K562 (cell line): ENCODE measurements around the gene PPIAL4G. TPM values are rescaled to one million over a fixed set of nuclear protein-coding genes. Genes with fewer than 3 reads are reported as not detected.
"Not testable (repeated sequence)": the region's sequence is repeated elsewhere in the genome, so short reads cannot be mapped to it uniquely, and the experiment has no call there.

Source experiments
- ATAC-seq: fragments of 200-7000 bp; cut with Tn5 transposase; 3 replicates; pipeline ENCODE4 v1.9.1; 2020; ENCODE audit warnings: moderate library complexity
- BruUV-seq: library from RNA; stranded (reverse); fragments of 400-500 nt; replicated peaks from 2 replicates; lab custom pipeline; 2021; lab: Mats Ljungman, UMichigan
- CTCF ChIA-PET: fragments of 300-600 bp; formaldehyde crosslinking; extraction: SDS; loops from one replicate; lab custom pipeline; 2021; ENCODE audit warnings: low intra/inter-chr PET ratio; lab: Yijun Ruan, JAX
- POLR2A ChIA-PET: fragments of 300-600, 350-650 bp; sonication (Branson Sonifier 250); formaldehyde crosslinking; extraction: SDS; loops from one replicate; lab custom pipeline; 2021; ENCODE audit warnings: antibody characterized with exemption, inconsistent platforms; lab: Yijun Ruan, JAX
- DNase-seq, 4 experiments: peaks; one replicate each; pipeline versions ENCODE4 v3.0.0 to v3.0.0-alpha.2; 2011 to 2018; ENCODE audit warnings: low spot score in 3 of 4, mixed read lengths in 3 of 4; ENCODE audit errors: extremely low read depth in 1 of 4
- FAIRE-seq: peaks from 2 replicates; lab custom pipeline; 2011; peaks lifted over from hg19 to GRCh38; lab: Jason Lieb, UNC
- H2AFZ ChIP-seq: 2 replicates; pipeline ENCODE4 v1.6.0; 2011; ENCODE audit warnings: low read depth, low read length, control low read depth, inconsistent platforms
- H3K27ac ChIP-seq: fragments of 200-600 bp; 3 replicates; pipeline ENCODE4 v1.8.0; 2011; ENCODE audit warnings: low read depth, mild to moderate bottlenecking, control low read depth, inconsistent platforms, low read length, moderate library complexity, mixed read lengths; ENCODE audit errors: extremely low read depth
- H3K27me3 ChIP-seq, 2 experiments: fragments of 300-600 bp in 1 of 2; 2 replicates in 1 of 2; 3 replicates in 1 of 2; pipeline versions ENCODE4 v1.6.0 to v1.8.0; 2011; ENCODE audit warnings: inconsistent platforms in 2 of 2, low read length in 2 of 2, mild to moderate bottlenecking in 1 of 2, mixed read lengths in 1 of 2, moderate library complexity in 1 of 2; ENCODE audit not compliant: control insufficient read depth in 2 of 2, insufficient read depth in 2 of 2
- H3K36me3 ChIP-seq: fragments of 300-600 bp; 3 replicates; pipeline ENCODE4 v1.8.0; 2011; ENCODE audit warnings: mild to moderate bottlenecking, low read length, inconsistent platforms; ENCODE audit not compliant: control insufficient read depth, insufficient read depth
- H3K4me1 ChIP-seq, 2 experiments: fragments of 200-600 bp in 1 of 2; replicated peaks in 1 of 2; 2 replicates in 1 of 2; 3 replicates in 1 of 2; pipeline versions ENCODE4 v1.5.1 to v1.8.0; 2011; ENCODE audit warnings: inconsistent platforms in 2 of 2, low read length in 2 of 2, mild to moderate bottlenecking in 1 of 2, mixed read lengths in 1 of 2, moderate library complexity in 1 of 2; ENCODE audit not compliant: control insufficient read depth in 2 of 2, insufficient read depth in 2 of 2
- H3K4me2 ChIP-seq: 2 replicates; pipeline ENCODE4 v1.6.1; 2011; ENCODE audit warnings: low read length, control low read depth, inconsistent platforms, mixed read lengths; ENCODE audit not compliant: insufficient read depth
- H3K4me3 ChIP-seq: fragments of 200-600 bp; sonication (generic), shearing (Covaris generic); 2 replicates; pipeline ENCODE4 v1.5.1; 2016; ENCODE audit warnings: control low read depth, inconsistent platforms
- H3K79me2 ChIP-seq: fragments of 200-600 bp; 3 replicates; pipeline ENCODE4 v1.8.0; 2011; ENCODE audit warnings: low read length, inconsistent platforms; ENCODE audit not compliant: control insufficient read depth, insufficient read depth
- H3K9ac ChIP-seq, 2 experiments: 2 replicates each; pipeline versions ENCODE4 v1.6.0 to v1.6.1; 2011; ENCODE audit warnings: low read depth in 2 of 2, low read length in 2 of 2, control low read depth in 1 of 2, inconsistent platforms in 1 of 2, mild to moderate bottlenecking in 1 of 2, mixed read lengths in 1 of 2; ENCODE audit not compliant: insufficient read depth in 1 of 2
- H3K9me1 ChIP-seq: one replicate; pipeline ENCODE4 v1.6.0; 2011; ENCODE audit warnings: inconsistent platforms, mild to moderate bottlenecking, low read length, moderate library complexity; ENCODE audit not compliant: control insufficient read depth, insufficient read depth
- H3K9me3 ChIP-seq: replicated peaks from 2 replicates; pipeline ENCODE4 v1.5.1; 2011; ENCODE audit warnings: low read depth, low read length, inconsistent platforms; ENCODE audit not compliant: control insufficient read depth, insufficient read depth
- H4K20me1 ChIP-seq: replicated peaks from 2 replicates; pipeline ENCODE4 v1.6.1; 2011; ENCODE audit warnings: low read length, inconsistent platforms, mixed read lengths; ENCODE audit not compliant: control insufficient read depth, insufficient read depth
- POLR2G ChIP-seq: fragments of 200-400 bp; formaldehyde crosslinking; IDR thresholded peaks from 2 replicates; pipeline ENCODE4 v1.6.1; 2017; ENCODE audit warnings: low read depth, mild to moderate bottlenecking, antibody characterized with exemption, low read length, moderate library complexity
- RBFOX2 ChIP-seq: fragments of 200-400 bp; formaldehyde crosslinking; IDR thresholded peaks from 2 replicates; pipeline ENCODE4 v1.6.1; 2017; ENCODE audit warnings: low read depth, mild to moderate bottlenecking, low read length, moderate library complexity
- ZNF263 ChIP-seq: sonication (generic); formaldehyde crosslinking; IDR thresholded peaks from 2 replicates; pipeline ENCODE4 v1.8.0; 2022; ENCODE audit warnings: mild to moderate bottlenecking, missing genetic modification reagents, borderline replicate concordance
- WGBS: fragments of 100-300 bp; shearing (Covaris generic); methylation state at CpG from one replicate; pipeline ENCODE4 v1.1.6; 2016; ENCODE audit warnings: low coverage, mixed read lengths; ENCODE audit not compliant: insufficient coverage; ENCODE audit errors: missing lambda C conversion rate; 5-methylcytosine and 5-hydroxymethylcytosine counted together
- in situ Hi-C: fragments of 300-500 bp; cut with MboI; formaldehyde crosslinking; loops from 4 replicates; pipeline ENCODE4 v1.15.0; 2018; ENCODE audit warnings: inconsistent platforms, mixed read lengths
- intact Hi-C: fragments of 100-400 bp; cut with micrococcal nuclease; formaldehyde crosslinking; loops from 2 replicates; pipeline ENCODE4 v1.14.2; 2022
- polyA plus RNA-seq, 8 experiments: library from polyadenylated mRNA; depleted of rRNA in 4 of 8; stranded (reverse) in 5 of 8; unstranded in 3 of 8; fragments of >200 nt; fragmentation: Nextera tagmentation in 2 of 8; fragmentation: Illumina TruSeq in 1 of 8; extraction: Ambion mirVana in 2 of 8; extraction: Trizol in 1 of 8; gene quantifications; 2 replicates each; pipeline versions ENCODE4 v1.2.1 to v1.2.3, GENCODE V29; 2011 to 2014; ENCODE audit warnings: inconsistent platforms in 1 of 8, missing spikeins in 1 of 8
- total RNA-seq, 7 experiments: library from RNA; depleted of rRNA in 6 of 7; stranded (reverse); fragments of >200 nt in 6 of 7; fragmentation: Illumina TruSeq in 2 of 7; extraction: Trizol in 2 of 7; gene quantifications; 2 replicates each; pipeline versions ENCODE4 v1.2.1 to v1.2.3, GENCODE V29; 2011 to 2021; ENCODE audit warnings: low replicate concordance in 1 of 7

PPIAL4G gene
- total and polyA plus RNA-seq, 9 of the 15 experiments (the other 6 are each of a cell fraction or from before 2014, with no cell fraction given) = not detected

GRCh38 chr1:148459694-148460093 lies 23.4 kb downstream of the PPIAL4G start:
- H3K4me2 ChIP-seq, H2AFZ ChIP-seq, CTCF ChIA-PET, POLR2A ChIA-PET, H3K36me3 ChIP-seq, FAIRE-seq, H3K4me1 ChIP-seq, H3K9me1 ChIP-seq, H3K27ac ChIP-seq, DNase-seq, H3K9ac ChIP-seq, H3K9me3 ChIP-seq, H3K79me2 ChIP-seq, ATAC-seq, H3K27me3 ChIP-seq, intact Hi-C loops, H3K4me3 ChIP-seq, BruUV-seq, H4K20me1 ChIP-seq: not testable (repeated sequence)
- peak; percentile 63; the same call in 1 of the 2 replicates for TF ChIP-seq ZNF263
- WGBS = no CpG with 5 or more reads among the region's 28 CpGs
- in situ Hi-C loops = loop anchor here (25.0 kb wide), 1 partner anchor 1128 kb away; the partner anchor contains the start of gene PPIAL4C

GRCh38 chr1:148458901-148459581 lies 24.1 kb downstream of the PPIAL4G start:
- H3K27me3 ChIP-seq, H3K9ac ChIP-seq, H3K79me2 ChIP-seq, POLR2A ChIA-PET, CTCF ChIA-PET, BruUV-seq, ATAC-seq, H3K27ac ChIP-seq, H3K9me1 ChIP-seq, H3K4me1 ChIP-seq, H3K9me3 ChIP-seq, intact Hi-C loops, FAIRE-seq, H3K36me3 ChIP-seq, H2AFZ ChIP-seq, H4K20me1 ChIP-seq: not testable (repeated sequence)
- in situ Hi-C loops = loop anchor here (25.0 kb wide), 1 partner anchor 1128 kb away; the partner anchor contains the start of gene PPIAL4C
- TF ChIP-seq POLR2G = 0 out of 2 replicates have a peak, but pooled peaks have one; percentile 24
- TF ChIP-seq RBFOX2 = peak; percentile 50
- WGBS = 0% methylated on average over 10 of the region's 63 CpGs
- peak overlapping the region; percentile 5; the same call in 1 of the 2 replicates for H3K4me2 ChIP-seq
- H3K4me3 ChIP-seq = peak overlapping the region; percentile 34
- peak in 1 of 4 experiments; percentile 2 for DNase-seq
